ENCODE measurements around the gene RAN. TPM values are rescaled to one million over a fixed set of nuclear protein-coding genes. Genes with fewer than 3 reads are reported as not detected.
A peak's percentile ranks its signal among the peaks of the same experiment; 100 is the strongest.

Gene RAN
- total RNA-seq, 3 donors from 2014 or later = 157 to 186 (median 162) TPM

- no peaks in the 10 kb centered on the region for H3K36me3 ChIP-seq
- H3K9me3 ChIP-seq = no peaks in the 10 kb centered on the region
- TF ChIP-seq CTCF (IDR thresholded peaks at IDR 0.05) (no peak), POLR2AphosphoS5 (IDR thresholded peaks at IDR 0.05) (no peak), POLR2A (IDR thresholded peaks at IDR 0.05) (no peak)
- H3K4me1 ChIP-seq = no peaks in the 10 kb centered on the region
- H3K27me3 ChIP-seq = no peaks in the 10 kb centered on the region
- DNase-seq (ENCODE audit: low spot score in 2 of 2) = no peak
- H3K27ac ChIP-seq = no peak overlapping the region
- no peak overlapping the region for H3K4me3 ChIP-seq
- intact Hi-C loops (cut with DNase I; ENCODE audit: low total_unique reads) = no loop called here
Observed at GRCh38 chr12:130829391-130830245, 42.2 kb upstream of the RAN start.

GRCh38 chr12:130830246-130830551, 41.7 kb upstream of the RAN start:
- Histone ChIP-seq H3K27me3 (no peaks in the 10 kb centered on the region), H3K27ac (no peak overlapping the region), H3K36me3 (no peaks in the 10 kb centered on the region), H3K4me1 (no peaks in the 10 kb centered on the region), H3K4me3 (no peak overlapping the region), H3K9me3 (no peaks in the 10 kb centered on the region)
- intact Hi-C loops (cut with DNase I; ENCODE audit: low total_unique reads) = no loop called here
- TF ChIP-seq POLR2A (IDR thresholded peaks at IDR 0.05) (no peak), CTCF (IDR thresholded peaks at IDR 0.05) (no peak), POLR2AphosphoS5 (IDR thresholded peaks at IDR 0.05) (no peak)
- DNase-seq (ENCODE audit: low spot score in 2 of 2) = no peak

DNA sequence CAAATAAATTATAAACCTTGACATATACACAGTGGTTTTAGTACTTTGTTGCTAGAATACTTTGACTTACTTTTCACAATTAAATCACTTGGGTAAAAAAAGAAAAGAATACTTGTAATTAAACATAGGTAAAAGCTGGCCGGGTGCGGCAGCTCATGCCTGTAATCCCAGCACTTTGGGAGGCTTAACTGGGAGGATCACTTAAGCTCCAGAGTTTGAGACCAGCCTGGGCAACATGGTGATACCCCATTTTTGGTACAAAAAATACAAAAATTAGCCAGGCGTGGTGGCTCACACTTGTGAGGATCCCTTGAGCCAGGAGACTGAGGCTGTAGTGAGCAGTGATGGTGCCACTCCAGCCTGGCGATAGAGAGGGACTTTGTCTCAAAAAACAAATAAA, 40.6 kb upstream of the RAN start:
- intact Hi-C loops (cut with DNase I; ENCODE audit: low total_unique reads) = no loop called here
- no peaks in the 10 kb centered on the region for H3K27me3 ChIP-seq
- DNase-seq (ENCODE audit: low spot score in 2 of 2) = no peak
- TF ChIP-seq CTCF (IDR thresholded peaks at IDR 0.05) (no peak), POLR2A (IDR thresholded peaks at IDR 0.05) (no peak), POLR2AphosphoS5 (IDR thresholded peaks at IDR 0.05) (no peak)
- no peaks in the 10 kb centered on the region for H3K9me3 ChIP-seq
- H3K4me1 ChIP-seq = no peaks in the 10 kb centered on the region
- H3K27ac ChIP-seq = no peak overlapping the region
- H3K36me3 ChIP-seq = no peaks in the 10 kb centered on the region
- H3K4me3 ChIP-seq = no peak overlapping the region

DNA sequence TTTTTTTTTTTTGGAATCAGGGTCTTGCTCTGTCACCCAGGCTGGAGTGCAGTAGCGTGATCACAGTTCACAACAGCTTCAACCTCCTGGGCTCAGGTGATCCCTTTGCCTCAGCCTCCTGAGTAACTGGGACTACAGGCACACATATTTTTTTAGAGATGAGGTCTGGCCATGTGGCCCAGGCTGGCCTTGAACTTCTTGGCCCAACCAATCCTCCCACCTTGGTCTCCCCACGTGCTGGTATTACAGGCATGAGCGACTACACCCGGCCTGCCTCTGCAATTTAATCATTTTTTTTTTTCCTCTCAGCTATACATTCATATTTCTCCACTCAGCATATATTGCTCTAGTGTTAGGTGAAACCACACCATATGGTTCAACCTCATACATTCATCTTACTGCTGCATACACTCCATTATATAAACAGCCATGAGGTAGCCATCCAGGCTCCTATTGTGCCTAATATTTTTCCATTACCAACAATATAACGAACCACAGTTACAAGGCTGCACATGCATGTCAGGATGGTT, 39.9 kb upstream of the RAN start:
- no peak overlapping the region for H3K4me3 ChIP-seq
- DNase-seq (ENCODE audit: low spot score in 2 of 2) = no peak
- intact Hi-C loops (cut with DNase I; ENCODE audit: low total_unique reads) = no loop called here
- no peaks in the 10 kb centered on the region for H3K36me3 ChIP-seq
- H3K4me1 ChIP-seq = no peaks in the 10 kb centered on the region
- no peaks in the 10 kb centered on the region for H3K27me3 ChIP-seq
- TF ChIP-seq POLR2A (IDR thresholded peaks at IDR 0.05) (no peak), CTCF (IDR thresholded peaks at IDR 0.05) (no peak)
- no peaks in the 10 kb centered on the region for H3K9me3 ChIP-seq
- no peak overlapping the region for H3K27ac ChIP-seq

- Histone ChIP-seq H3K27me3 (no peaks in the 10 kb centered on the region), H3K9me3 (no peaks in the 10 kb centered on the region), H3K4me1 (no peaks in the 10 kb centered on the region), H3K27ac (peak overlapping the region in 1 of 2 donors; percentile 7), H3K4me3 (no peak overlapping the region), H3K36me3 (no peaks in the 10 kb centered on the region)
- intact Hi-C loops (cut with DNase I; ENCODE audit: low total_unique reads) = no loop called here
- no peak for TF ChIP-seq CTCF (IDR thresholded peaks at IDR 0.05)
- TF ChIP-seq POLR2AphosphoS5 (IDR thresholded peaks at IDR 0.05) = no peak
- no peak for TF ChIP-seq POLR2A (IDR thresholded peaks at IDR 0.05)
- no peak for DNase-seq (ENCODE audit: low spot score in 2 of 2)
Observed at GRCh38 chr12:130832561-130833209, 39.2 kb upstream of the RAN start.
